Fibroblast of skin of abdomen (primary cell): ENCODE measurements around the gene GRHL3.

Experiments used
- DNase-seq: peaks from one replicate; pipeline ENCODE4 v3.0.0-alpha.2; 2013

The GRHL3 gene

DNA sequence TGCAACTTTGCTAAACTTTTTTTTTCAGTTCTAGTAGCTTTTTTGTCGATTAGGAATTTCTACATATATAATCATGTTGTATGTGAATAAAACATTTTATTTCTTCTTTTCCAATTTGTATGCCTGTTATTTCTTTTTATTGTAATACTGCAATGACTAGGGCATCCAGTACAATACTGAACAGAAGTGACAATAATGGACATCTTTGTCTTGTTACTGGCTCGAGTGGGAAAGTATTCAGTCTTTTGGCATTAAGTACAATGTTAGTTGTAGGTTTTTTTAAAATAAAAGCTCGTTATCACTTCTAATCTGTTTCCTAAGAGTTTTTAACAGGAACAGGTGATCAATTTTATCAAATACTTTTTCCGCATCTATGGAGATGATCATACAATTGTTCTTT is 84.6 kb downstream of the GRHL3 start:
- no peak for DNase-seq
